Loucy (cell line): ENCODE results near the gene KCNMA1.
"Not testable (repeated sequence)": the region's sequence is repeated elsewhere in the genome, so short reads cannot be mapped to it uniquely, and the experiment has no call there.

Source experiments
- H2AFZ ChIP-seq: fragments of 200-600 bp; sonication (generic); 2 replicates; pipeline ENCODE4 v1.6.0; 2016; ENCODE audit warnings: antibody characterized with exemption, mild to moderate bottlenecking, low read length, moderate library complexity
- H3F3A ChIP-seq: fragments of 200-600 bp; 2 replicates; pipeline ENCODE4 v1.6.0; 2016; ENCODE audit warnings: antibody characterized with exemption, low read depth, mild to moderate bottlenecking
- H3K27me3 ChIP-seq: fragments of 200-600 bp; sonication (generic); 2 replicates; pipeline ENCODE4 v1.6.1; 2014; ENCODE audit warnings: low read length, mild to moderate bottlenecking; ENCODE audit not compliant: insufficient read depth, poor library complexity, severe bottlenecking
- H3K36me3 ChIP-seq: fragments of 200-600 bp; sonication (generic); 2 replicates; pipeline ENCODE4 v1.6.1; 2016; ENCODE audit warnings: low read length; ENCODE audit not compliant: insufficient read depth
- H3K4me1 ChIP-seq: fragments of 200-600 bp; sonication (generic); 2 replicates; pipeline ENCODE4 v1.5.1; 2014; ENCODE audit warnings: low read length, mild to moderate bottlenecking; ENCODE audit not compliant: insufficient read depth, poor library complexity, severe bottlenecking
- H3K4me2 ChIP-seq: fragments of 200-600 bp; sonication (generic); 2 replicates; pipeline ENCODE4 v1.6.0; 2014; ENCODE audit warnings: antibody characterized with exemption, low read length, low read depth, mild to moderate bottlenecking; ENCODE audit not compliant: poor library complexity, severe bottlenecking
- H3K4me3 ChIP-seq: fragments of 200-600 bp; sonication (generic); 2 replicates; pipeline ENCODE4 v1.5.1; 2014; ENCODE audit warnings: low read length, mild to moderate bottlenecking, mixed read lengths; ENCODE audit not compliant: poor library complexity, severe bottlenecking
- H3K79me2 ChIP-seq: fragments of 200-600 bp; sonication (generic); 2 replicates; pipeline ENCODE4 v1.6.1; 2014; ENCODE audit warnings: low read length; ENCODE audit not compliant: insufficient read depth
- H3K9ac ChIP-seq: fragments of 200-600 bp; sonication (generic); 2 replicates; pipeline ENCODE4 v1.6.0; 2014; ENCODE audit warnings: mild to moderate bottlenecking, low read depth, low read length, moderate library complexity; ENCODE audit not compliant: poor library complexity, severe bottlenecking
- H3K9me2 ChIP-seq: fragments of 200-600 bp; sonication (generic); replicated peaks from 2 replicates; pipeline ENCODE4 v1.6.1; 2016; ENCODE audit warnings: low read depth, low read length, mixed read lengths
- H3K9me3 ChIP-seq: fragments of 200-600 bp; sonication (generic); 2 replicates; pipeline ENCODE4 v1.6.1; 2014; ENCODE audit warnings: mild to moderate bottlenecking, antibody characterized with exemption, low read length, low read depth; ENCODE audit not compliant: insufficient read depth
- H4K20me1 ChIP-seq: fragments of 200-600 bp; sonication (generic); 2 replicates; pipeline ENCODE4 v1.6.0; 2014; ENCODE audit warnings: antibody characterized with exemption, low read length, mild to moderate bottlenecking; ENCODE audit not compliant: insufficient read depth, poor library complexity, severe bottlenecking
- EZH2phosphoT487 ChIP-seq: fragments of 200-600 bp; IDR thresholded peaks from 2 replicates; pipeline ENCODE4 v1.6.1; 2018; ENCODE audit warnings: antibody characterized with exemption, mild to moderate bottlenecking, moderate library complexity, borderline replicate concordance
- TF ChIP-seq, protein P1 (sequence below): fragments of 200-600 bp; sonication (generic); conservative IDR thresholded peaks from 2 replicates; pipeline ENCODE4 v1.5.1; 2014; ENCODE audit warnings: mild to moderate bottlenecking, antibody characterized with exemption, low read length

KCNMA1 gene

DNA sequence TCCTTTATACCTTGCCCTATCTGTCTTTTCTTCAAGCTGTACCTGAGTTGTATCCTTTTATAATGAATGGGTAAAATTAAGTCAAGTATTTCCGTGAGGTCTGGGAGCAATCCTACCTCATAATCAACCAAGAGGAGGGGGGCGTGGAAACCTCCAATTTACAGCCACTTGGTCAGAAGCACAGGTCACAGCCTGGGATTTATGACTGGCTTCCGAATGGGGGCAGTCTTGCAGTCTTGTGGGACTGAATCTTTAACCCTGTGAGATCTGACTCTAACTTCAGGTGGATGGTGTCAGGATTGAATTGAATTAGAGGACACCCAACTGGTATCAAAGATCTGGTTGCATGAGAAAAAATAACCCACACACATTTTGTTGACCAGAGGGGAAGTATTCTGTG, 23.5 kb upstream of the KCNMA1 start:
- Histone ChIP-seq H3K9ac (no peak overlapping the region), H4K20me1 (no peaks in the 10 kb centered on the region), H3F3A (no peaks in the 10 kb centered on the region), H3K9me2 (no peaks in the 10 kb centered on the region), H3K27me3 (no peaks in the 10 kb centered on the region), H3K36me3 (no peaks in the 10 kb centered on the region), H3K79me2 (no peaks in the 10 kb centered on the region), H3K4me1 (no peaks in the 10 kb centered on the region), H3K4me3 (no peak overlapping the region), H3K9me3 (no peaks in the 10 kb centered on the region), H2AFZ (no peak overlapping the region), H3K4me2 (no peak overlapping the region)
- no peak for TF ChIP-seq EZH2phosphoT487
- TF ChIP-seq, protein P1, sequence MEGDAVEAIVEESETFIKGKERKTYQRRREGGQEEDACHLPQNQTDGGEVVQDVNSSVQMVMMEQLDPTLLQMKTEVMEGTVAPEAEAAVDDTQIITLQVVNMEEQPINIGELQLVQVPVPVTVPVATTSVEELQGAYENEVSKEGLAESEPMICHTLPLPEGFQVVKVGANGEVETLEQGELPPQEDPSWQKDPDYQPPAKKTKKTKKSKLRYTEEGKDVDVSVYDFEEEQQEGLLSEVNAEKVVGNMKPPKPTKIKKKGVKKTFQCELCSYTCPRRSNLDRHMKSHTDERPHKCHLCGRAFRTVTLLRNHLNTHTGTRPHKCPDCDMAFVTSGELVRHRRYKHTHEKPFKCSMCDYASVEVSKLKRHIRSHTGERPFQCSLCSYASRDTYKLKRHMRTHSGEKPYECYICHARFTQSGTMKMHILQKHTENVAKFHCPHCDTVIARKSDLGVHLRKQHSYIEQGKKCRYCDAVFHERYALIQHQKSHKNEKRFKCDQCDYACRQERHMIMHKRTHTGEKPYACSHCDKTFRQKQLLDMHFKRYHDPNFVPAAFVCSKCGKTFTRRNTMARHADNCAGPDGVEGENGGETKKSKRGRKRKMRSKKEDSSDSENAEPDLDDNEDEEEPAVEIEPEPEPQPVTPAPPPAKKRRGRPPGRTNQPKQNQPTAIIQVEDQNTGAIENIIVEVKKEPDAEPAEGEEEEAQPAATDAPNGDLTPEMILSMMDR, result no peak

DNA sequence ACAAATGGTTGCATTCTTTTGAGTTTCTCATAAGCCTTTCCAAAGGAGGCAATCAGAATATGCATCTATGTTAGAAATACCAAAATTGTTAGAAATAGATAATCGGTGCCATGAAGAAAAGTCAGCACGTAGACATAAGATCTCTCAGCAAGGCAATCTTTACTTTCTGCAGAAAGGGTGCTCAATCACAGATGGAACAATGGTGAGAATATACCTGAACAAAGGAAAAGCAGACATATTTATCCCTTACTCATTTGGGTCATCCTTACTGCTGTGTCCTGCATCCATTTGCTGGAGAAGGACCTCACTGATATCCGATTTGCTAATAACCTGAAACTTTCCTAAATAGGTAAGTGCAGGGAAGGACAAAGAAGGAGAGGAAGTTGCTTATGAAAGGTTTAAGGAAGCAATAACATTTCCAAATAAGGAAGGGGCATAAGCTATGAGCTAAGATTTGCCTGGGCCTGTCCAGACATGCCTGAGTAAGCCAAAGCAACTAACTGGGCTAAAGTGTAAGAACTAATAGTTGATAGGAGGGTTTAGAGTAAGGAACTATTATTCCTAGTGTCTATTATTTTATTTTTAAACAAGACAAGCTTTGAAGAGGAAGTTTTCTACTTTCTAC, 21.6 kb upstream of the KCNMA1 start:
- H2AFZ ChIP-seq, H3K79me2 ChIP-seq, H3F3A ChIP-seq, H3K9me2 ChIP-seq, H3K9ac ChIP-seq, H3K4me3 ChIP-seq, H3K4me1 ChIP-seq, H3K4me2 ChIP-seq, H3K36me3 ChIP-seq, H3K27me3 ChIP-seq, H3K9me3 ChIP-seq, H4K20me1 ChIP-seq: not testable (repeated sequence)

DNA sequence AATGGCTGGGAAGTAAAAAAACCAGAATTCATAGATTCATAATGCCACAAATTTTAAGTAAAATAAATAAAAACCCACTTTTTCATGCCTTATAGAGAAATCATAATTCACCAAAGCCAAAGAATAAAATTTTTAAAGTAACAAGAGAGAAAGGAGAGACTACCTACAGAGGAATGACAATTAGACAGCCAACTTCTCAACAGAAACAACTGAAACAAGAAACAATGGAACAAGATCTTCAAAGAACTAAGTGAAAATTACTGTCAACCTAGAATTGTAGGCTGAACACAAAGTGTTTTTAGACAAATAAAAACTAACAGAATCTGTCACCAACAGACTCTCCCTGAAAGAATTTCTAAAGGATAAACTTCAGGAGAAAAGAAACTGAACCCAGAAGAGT, 15.6 kb upstream of the KCNMA1 start:
- H2AFZ ChIP-seq, result no peak overlapping the region
- H3K27me3 ChIP-seq, result no peaks in the 10 kb centered on the region
- no peaks in the 10 kb centered on the region for H3K4me1 ChIP-seq
- H3F3A ChIP-seq, result no peaks in the 10 kb centered on the region
- no peaks in the 10 kb centered on the region; the same call in 1 of the 2 replicates for H3K9me3 ChIP-seq
- no peaks in the 10 kb centered on the region for H3K79me2 ChIP-seq
- H3K9me2 ChIP-seq, result no peaks in the 10 kb centered on the region
- no peaks in the 10 kb centered on the region for H3K36me3 ChIP-seq
- no peak overlapping the region for H3K4me3 ChIP-seq
- TF ChIP-seq EZH2phosphoT487, result no peak
- TF ChIP-seq, protein P1, result no peak
- no peak overlapping the region for H3K4me2 ChIP-seq
- H4K20me1 ChIP-seq, result no peaks in the 10 kb centered on the region
- no peak overlapping the region for H3K9ac ChIP-seq
